Anterior cingulate cortex (tissue), 58 donors: Measurements from ENCODE around the gene RERGL.

Experiments used
- DNase-seq, 58 donors: peaks; one replicate each; lab custom pipeline; 2025; lab: John Stamatoyannopoulos, UW

The RERGL gene

DNA sequence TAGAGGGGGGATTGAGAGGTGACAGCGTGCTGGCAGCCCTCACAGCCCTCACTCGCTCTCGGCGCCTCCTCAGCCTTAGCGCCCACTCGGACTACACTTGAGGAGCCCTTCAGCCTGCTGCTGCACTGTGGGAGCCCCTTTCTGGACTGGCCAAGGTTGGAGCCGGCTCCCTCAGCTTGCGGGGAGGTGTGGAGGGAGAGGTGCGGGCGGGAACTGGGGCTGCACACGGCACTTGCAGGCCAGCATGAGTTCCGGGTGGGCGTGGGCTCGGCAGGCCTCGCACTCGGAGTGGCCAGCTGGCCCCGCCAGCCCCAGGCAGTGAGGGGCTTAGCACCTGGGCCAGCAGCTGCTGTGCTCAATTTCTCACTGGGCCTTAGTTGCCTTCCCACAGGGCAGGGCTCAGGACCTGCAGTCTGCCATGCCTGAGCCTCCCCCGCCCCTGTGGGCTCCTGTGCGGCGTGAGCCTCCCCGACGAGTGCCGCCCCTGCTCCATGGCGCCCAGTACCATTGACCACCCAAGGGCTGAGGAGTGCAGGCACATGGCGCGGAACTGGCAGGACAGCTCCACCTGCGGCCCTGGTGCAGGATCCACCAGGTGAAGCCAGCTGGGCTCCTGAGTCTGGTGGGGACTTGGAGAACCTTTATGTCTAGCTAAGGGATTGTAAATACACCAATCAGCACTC is 49.8 kb downstream of the RERGL start:
- DNase-seq = peak in 2 of 58 donors; percentile 0 to 2
